ENCODE data around the gene ACOT11. TPM values are rescaled to one million over a fixed set of nuclear protein-coding genes. Genes with fewer than 3 reads are reported as not detected.

ACOT11 gene
- total and polyA plus RNA-seq, 10 of the 15 experiments (the other 5 are each of a cell fraction or from before 2014, with no cell fraction given), result 0.04 to 0.85 (median 0.39) TPM; not detected in 1

- intact Hi-C loops (cut with micrococcal nuclease; ENCODE audit: unreplicated experiment), result no loop called here
- Histone ChIP-seq H3K27ac (ENCODE audit: control insufficient read depth, insufficient read depth) (no peak overlapping the region), H4K20me1 (ENCODE audit: control insufficient read depth, insufficient read depth) (no peaks in the 10 kb centered on the region), H3K9me3 (replicated peaks; ENCODE audit: control insufficient read depth, insufficient read depth, low read length) (0 out of 3 replicates have a peak, but pooled peaks cover 2% of the 10 kb centered on the region), H3K27me3 (replicated peaks in 1 of 2; ENCODE audit: control insufficient read depth in 2 of 2, insufficient read depth in 2 of 2, low read length in 1 of 2) (no peaks in the 10 kb centered on the region; a peak in 1 of 4 replicates), H2AFZ (ENCODE audit: control insufficient read depth, low read depth, low read length) (no peak overlapping the region), H3K79me2 (ENCODE audit: control insufficient read depth, insufficient read depth, low read length) (no peaks in the 10 kb centered on the region), H3K4me2 (ENCODE audit: control insufficient read depth, insufficient read depth) (no peak overlapping the region), H3K4me1 (ENCODE audit: control insufficient read depth, insufficient read depth, low read length) (no peaks in the 10 kb centered on the region), H3K36me3 (ENCODE audit: control insufficient read depth in 2 of 2, insufficient read depth in 2 of 2, low read length in 1 of 2) (no peaks in the 10 kb centered on the region), H3K4me3 (no peak overlapping the region), H3K9ac (ENCODE audit: control insufficient read depth, insufficient read depth, low read length) (no peak overlapping the region)
- ChIA-PET RAD21 (ENCODE audit: unreplicated experiment) (no interaction called here), CTCF (no interaction called here), SMC1A (ENCODE audit: uncharacterized antibody, unreplicated experiment) (no interaction called here), POLR2A (no interaction called here)
- no TSS peak for BruUV-seq (replicated peaks)
- DNase-seq (ENCODE audit: low read depth, low spot score) (no peak), ATAC-seq (no peak), FAIRE-seq (no peak)
- WGBS (ENCODE audit: insufficient coverage, insufficient replicate concordance, low lambda C conversion rate, missing lambda C conversion rate), result 21% methylated on average over 5 of the region's 5 CpGs
- in situ Hi-C loops (cut with MboI), result no loop called here
- TF ChIP-seq HDAC2 (IDR thresholded peaks at IDR 0.05) (no peak), ASH2L (IDR thresholded peaks at IDR 0.05; ENCODE audit: borderline replicate concordance, low read depth) (no peak), IKZF2 (IDR thresholded peaks at IDR 0.05) (no peak), IRF3 (IDR thresholded peaks at IDR 0.05) (no peak), RELA (IDR thresholded peaks at IDR 0.05; ENCODE audit: borderline replicate concordance, partially characterized antibody) (no peak), MTA2 (IDR thresholded peaks at IDR 0.05; ENCODE audit: low read depth) (no peak), HSF1 (IDR thresholded peaks at IDR 0.05; ENCODE audit: low read depth, low read length) (no peak), CHD1 (IDR thresholded peaks at IDR 0.05; ENCODE audit: low read depth, low read length) (no peak), NR2C2 (IDR thresholded peaks at IDR 0.05; ENCODE audit: borderline replicate concordance, control insufficient read depth, insufficient read length, low read depth) (no peak), EP300 (IDR thresholded peaks at IDR 0.05; ENCODE audit: borderline replicate concordance in 1 of 2, control insufficient read depth in 1 of 2, low read depth in 2 of 2, low read length in 2 of 2) (no peak), FOXK2 (IDR thresholded peaks at IDR 0.05) (no peak), STAT1 (conservative IDR thresholded peaks at IDR 0.05) (no peak), ESRRA (IDR thresholded peaks at IDR 0.05; ENCODE audit: low read length) (no peak), ATF7 (IDR thresholded peaks at IDR 0.05; ENCODE audit: low read depth) (no peak), SPI1 (IDR thresholded peaks at IDR 0.05; ENCODE audit: borderline replicate concordance, insufficient read depth, low read depth, low read length) (no peak), LARP7 (IDR thresholded peaks at IDR 0.05) (no peak), CTCF (IDR thresholded peaks at IDR 0.05 in 2 of 3, conservative IDR thresholded peaks at IDR 0.05 in 1 of 3; ENCODE audit: control insufficient read depth in 2 of 3, extremely low read depth in 1 of 3, insufficient read depth in 1 of 3, low read depth in 3 of 3, low read length in 3 of 3) (no peak)
Observed at GRCh38 chr1:54557671-54558355, 9.8 kb downstream of the ACOT11 start.
